ENCODE results near the gene LSAMP.

GRCh38 chr3:116331380-116331779 lies 113.9 kb downstream of the LSAMP start:
- no peak for TF ChIP-seq CTCF (IDR thresholded peaks at IDR 0.05)
- TF ChIP-seq EZH2 (IDR thresholded peaks at IDR 0.05) = no peak

Data from neural progenitor cell (in vitro differentiated cells).